Liver (tissue), 9 donors: Measurements from ENCODE around the gene COL4A1. TPM values are rescaled to one million over a fixed set of nuclear protein-coding genes. Genes with fewer than 3 reads are reported as not detected.

ENCODE experiments used
- DNase-seq: peaks from one replicate; pipeline ENCODE4 v3.0.0-alpha.2; 2017; ENCODE audit warnings: low spot score
- H3K27ac ChIP-seq, 2 donors: one replicate each; pipeline ENCODE4 v1.7.0; 2013; ENCODE audit warnings: inconsistent platforms in 2 of 2, low read length in 2 of 2, control low read depth in 1 of 2, low read depth in 1 of 2, mild to moderate bottlenecking in 1 of 2
- H3K27me3 ChIP-seq, 4 donors: one replicate each; pipeline versions ENCODE4 v1.6.1 to v1.7.0; 2013; ENCODE audit warnings: low read length in 3 of 4, inconsistent platforms in 1 of 4, mild to moderate bottlenecking in 1 of 4, moderate library complexity in 1 of 4; ENCODE audit not compliant: control insufficient read depth in 4 of 4, insufficient read depth in 4 of 4
- H3K36me3 ChIP-seq, 4 donors: one replicate each; pipeline versions ENCODE4 v1.6.1 to v1.7.0; 2013; ENCODE audit warnings: low read length in 3 of 4, mild to moderate bottlenecking in 3 of 4, low read depth in 1 of 4, moderate library complexity in 1 of 4; ENCODE audit not compliant: control insufficient read depth in 4 of 4, insufficient read depth in 3 of 4
- H3K4me1 ChIP-seq, 4 donors: one replicate each; pipeline versions ENCODE4 v1.6.1 to v1.7.0; 2013; ENCODE audit warnings: low read length in 3 of 4, mild to moderate bottlenecking in 3 of 4, moderate library complexity in 1 of 4; ENCODE audit not compliant: control insufficient read depth in 4 of 4, insufficient read depth in 4 of 4
- H3K4me3 ChIP-seq, 3 donors: one replicate each; pipeline versions ENCODE4 v1.6.1 to v1.7.0; 2013; ENCODE audit warnings: low read length in 3 of 3, control low read depth in 1 of 3, low read depth in 1 of 3, mild to moderate bottlenecking in 1 of 3
- H3K9ac ChIP-seq, 2 donors: one replicate each; pipeline ENCODE4 v1.7.0; 2013; ENCODE audit warnings: low read length in 2 of 2, mild to moderate bottlenecking in 2 of 2, moderate library complexity in 2 of 2, control low read depth in 1 of 2, low read depth in 1 of 2
- H3K9me3 ChIP-seq, 4 donors: one replicate each; pipeline versions ENCODE4 v1.6.1 to v1.7.0; 2013; ENCODE audit warnings: low read length in 3 of 4; ENCODE audit not compliant: control insufficient read depth in 4 of 4
- ATF3 ChIP-seq: IDR thresholded peaks from 2 replicates; pipeline ENCODE4 v1.6.1; 2016; ENCODE audit warnings: antibody characterized with exemption
- CTCF ChIP-seq: fragments of 150-350 bp; IDR thresholded peaks from 2 replicates; pipeline ENCODE4 v1.5.1; 2017; ENCODE audit warnings: improper control_type of control experiment, low read depth, low read length; ENCODE audit not compliant: missing input control
- EGR1 ChIP-seq, 2 donors: IDR thresholded peaks; 2 replicates each; pipeline ENCODE4 v1.6.1; 2016 to 2018; ENCODE audit warnings: antibody characterized with exemption in 2 of 2, low read depth in 2 of 2
- FOXA1 ChIP-seq: IDR thresholded peaks from 2 replicates; pipeline ENCODE4 v1.6.1; 2016; ENCODE audit warnings: antibody characterized with exemption
- FOXA2 ChIP-seq: IDR thresholded peaks from 2 replicates; pipeline ENCODE4 v1.6.1; 2016; ENCODE audit warnings: antibody characterized with exemption
- GABPA ChIP-seq, 2 donors: IDR thresholded peaks in 1 of 2; conservative IDR thresholded peaks in 1 of 2; 2 replicates each; pipeline ENCODE4 v1.6.1; 2016; ENCODE audit warnings: antibody characterized with exemption in 2 of 2, mild to moderate bottlenecking in 1 of 2, moderate library complexity in 1 of 2
- HNF4A ChIP-seq, 2 donors: conservative IDR thresholded peaks; 2 replicates each; pipeline ENCODE4 v1.6.1; 2016; ENCODE audit warnings: antibody characterized with exemption in 2 of 2, mild to moderate bottlenecking in 2 of 2
- JUND ChIP-seq, 2 donors: IDR thresholded peaks; 2 replicates each; pipeline ENCODE4 v1.6.1; 2016; ENCODE audit warnings: antibody characterized with exemption in 2 of 2
- MAX ChIP-seq: IDR thresholded peaks from 2 replicates; pipeline ENCODE4 v1.6.1; 2016; ENCODE audit warnings: antibody characterized with exemption
- NR2F2 ChIP-seq: IDR thresholded peaks from 2 replicates; pipeline ENCODE4 v1.6.1; 2016; ENCODE audit warnings: antibody characterized with exemption
- RAD21 ChIP-seq, 2 donors: IDR thresholded peaks; 2 replicates each; pipeline ENCODE4 v1.6.1; 2016; ENCODE audit warnings: antibody characterized with exemption in 2 of 2, mild to moderate bottlenecking in 2 of 2
- REST ChIP-seq: IDR thresholded peaks from 2 replicates; pipeline ENCODE4 v1.6.1; 2016; ENCODE audit warnings: antibody characterized with exemption, mild to moderate bottlenecking
- RXRA ChIP-seq, 2 donors: IDR thresholded peaks; 2 replicates each; pipeline ENCODE4 v1.6.1; 2017 to 2018; ENCODE audit warnings: antibody characterized with exemption in 2 of 2, mild to moderate bottlenecking in 1 of 2
- SP1 ChIP-seq: IDR thresholded peaks from 2 replicates; pipeline ENCODE4 v1.6.1; 2018; ENCODE audit warnings: antibody characterized with exemption, mild to moderate bottlenecking
- TAF1 ChIP-seq: conservative IDR thresholded peaks from 2 replicates; pipeline ENCODE4 v1.6.1; 2016; ENCODE audit warnings: antibody characterized with exemption, mild to moderate bottlenecking
- YY1 ChIP-seq: IDR thresholded peaks from 2 replicates; pipeline ENCODE4 v1.6.1; 2016; ENCODE audit warnings: antibody characterized with exemption, mild to moderate bottlenecking
- WGBS: extraction: QIAGEN DNeasy Blood & Tissue Kit; methylation state at CpG from one replicate; pipeline ENCODE4 v1.1.7; 2013; 5-methylcytosine and 5-hydroxymethylcytosine counted together
- polyA plus RNA-seq, 2 donors: library from polyadenylated mRNA; stranded (reverse) in 1 of 2; unstranded in 1 of 2; fragments of 200-250 nt in 1 of 2; fragments of >200 nt in 1 of 2; fragmentation: Nextera tagmentation in 1 of 2; extraction: Ambion mirVana in 1 of 2; gene quantifications; one replicate each; pipeline versions ENCODE4 v1.2.1 to v1.2.3, GENCODE V29; 2013 to 2015
- total RNA-seq, 2 donors: library from RNA; depleted of rRNA; stranded (reverse); fragments of >200 nt; gene quantifications; one replicate each; pipeline ENCODE4 v1.2.3, GENCODE V29; 2014
- TF ChIP-seq, protein P1 (sequence below): IDR thresholded peaks from 2 replicates; pipeline ENCODE4 v1.6.1; 2016; ENCODE audit warnings: antibody characterized with exemption
- donor health status: healthy.
- donor health status: healthy.
- donor health status: healthy.
- donor health status: healthy.
- donor health status: healthy.

Gene COL4A1
- total and polyA plus RNA-seq, 4 donors, result 5.0 to 68.5 (median 37.9) TPM

- no peak for TF ChIP-seq GABPA (IDR thresholded peaks at IDR 0.05 in 1 of 2, conservative IDR thresholded peaks at IDR 0.05 in 1 of 2)
- no peak for TF ChIP-seq RAD21 (IDR thresholded peaks at IDR 0.05)
- TF ChIP-seq TAF1, result no peak
- no peak for TF ChIP-seq FOXA2
- no peak for TF ChIP-seq YY1
- no peak for TF ChIP-seq JUND (IDR thresholded peaks at IDR 0.05)
- TF ChIP-seq NR2F2, result no peak
These were observed 181.2 kb downstream of the COL4A1 start (continued) for GRCh38 chr13:110125613-110126272.

DNA sequence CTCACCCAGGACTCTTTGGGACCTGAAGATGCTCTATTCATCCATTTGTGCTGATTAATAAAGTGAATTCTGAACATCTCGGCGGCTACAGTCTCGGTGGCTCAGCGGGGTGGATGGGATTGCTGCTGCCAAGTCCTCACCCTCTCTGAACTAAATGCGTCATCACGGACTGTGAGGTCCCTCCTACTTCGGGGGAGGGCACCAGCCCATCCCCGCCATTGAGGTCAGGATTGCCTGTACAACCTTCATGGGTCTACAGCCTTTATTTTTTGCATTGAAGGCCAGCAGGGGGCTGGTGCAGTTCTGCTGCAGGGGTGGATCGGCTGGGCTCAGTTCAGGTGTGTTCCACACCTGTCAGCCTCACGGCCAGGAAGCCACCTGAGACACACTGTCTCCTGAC lies 181.8 kb downstream of the COL4A1 start:
- TF ChIP-seq HNF4A (conservative IDR thresholded peaks at IDR 0.05), result no peak
- no peak for TF ChIP-seq CTCF
- TF ChIP-seq, protein P1, sequence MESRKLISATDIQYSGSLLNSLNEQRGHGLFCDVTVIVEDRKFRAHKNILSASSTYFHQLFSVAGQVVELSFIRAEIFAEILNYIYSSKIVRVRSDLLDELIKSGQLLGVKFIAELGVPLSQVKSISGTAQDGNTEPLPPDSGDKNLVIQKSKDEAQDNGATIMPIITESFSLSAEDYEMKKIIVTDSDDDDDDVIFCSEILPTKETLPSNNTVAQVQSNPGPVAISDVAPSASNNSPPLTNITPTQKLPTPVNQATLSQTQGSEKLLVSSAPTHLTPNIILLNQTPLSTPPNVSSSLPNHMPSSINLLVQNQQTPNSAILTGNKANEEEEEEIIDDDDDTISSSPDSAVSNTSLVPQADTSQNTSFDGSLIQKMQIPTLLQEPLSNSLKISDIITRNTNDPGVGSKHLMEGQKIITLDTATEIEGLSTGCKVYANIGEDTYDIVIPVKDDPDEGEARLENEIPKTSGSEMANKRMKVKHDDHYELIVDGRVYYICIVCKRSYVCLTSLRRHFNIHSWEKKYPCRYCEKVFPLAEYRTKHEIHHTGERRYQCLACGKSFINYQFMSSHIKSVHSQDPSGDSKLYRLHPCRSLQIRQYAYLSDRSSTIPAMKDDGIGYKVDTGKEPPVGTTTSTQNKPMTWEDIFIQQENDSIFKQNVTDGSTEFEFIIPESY, result no peak
- no peak for TF ChIP-seq GABPA (IDR thresholded peaks at IDR 0.05 in 1 of 2, conservative IDR thresholded peaks at IDR 0.05 in 1 of 2)
- no peak for TF ChIP-seq YY1
- TF ChIP-seq FOXA1, result no peak
- no peak for TF ChIP-seq JUND (IDR thresholded peaks at IDR 0.05)
- no peak for TF ChIP-seq RAD21 (IDR thresholded peaks at IDR 0.05)
- TF ChIP-seq SP1, result no peak
- no peak for TF ChIP-seq NR2F2
- no peak for TF ChIP-seq EGR1 (IDR thresholded peaks at IDR 0.05; ENCODE audit: low read depth in 2 of 2)
- TF ChIP-seq ATF3, result no peak
- no peak for TF ChIP-seq RXRA (IDR thresholded peaks at IDR 0.05)
- no peak for TF ChIP-seq MAX
- TF ChIP-seq REST, result no peak
- TF ChIP-seq TAF1, result no peak
- DNase-seq, result no peak
- Histone ChIP-seq H3K9ac (no peak overlapping the region), H3K36me3 (no peaks in the 10 kb centered on the region), H3K27ac (no peak overlapping the region), H3K9me3 (no peaks in the 10 kb centered on the region), H3K4me3 (no peak overlapping the region), H3K4me1 (no peaks in the 10 kb centered on the region), H3K27me3 (peaks cover 0 to 3% (median 1%) of the 10 kb centered on the region in 4 donors)
- WGBS, result 86% methylated on average over 10 of the region's 10 CpGs
